HepG2 (cell line): Measurements from ENCODE around the gene ODAD4. TPM values are rescaled to one million over a fixed set of nuclear protein-coding genes. Genes with fewer than 3 reads are reported as not detected.

Experiments used
- ATAC-seq: fragments of 200-7000 bp; cut with Tn5 transposase; 3 replicates; pipeline ENCODE4 v1.9.1; 2020; ENCODE audit warnings: mild to moderate bottlenecking, moderate library complexity
- BruUV-seq: library from RNA; stranded (reverse); fragments of 400-500 nt; replicated peaks from 2 replicates; lab custom pipeline; 2021; lab: Mats Ljungman, UMichigan
- CTCF ChIA-PET: fragments of 300-600 bp; formaldehyde crosslinking; extraction: SDS; loops from one replicate; lab custom pipeline; 2021; ENCODE audit warnings: low total read pairs, inconsistent platforms, low intra/inter-chr PET ratio; lab: Yijun Ruan, JAX
- POLR2A ChIA-PET: fragments of 350-600 bp; sonication (Branson Sonifier 250); formaldehyde crosslinking; loops from one replicate; lab custom pipeline; 2020; ENCODE audit warnings: antibody characterized with exemption, inconsistent platforms; lab: Yijun Ruan, JAX
- DNase-seq: peaks from one replicate; pipeline ENCODE4 v3.0.0-alpha.2; 2015; ENCODE audit warnings: low spot score
- FAIRE-seq: peaks from 3 replicates; lab custom pipeline; 2011; peaks lifted over from hg19 to GRCh38; lab: Jason Lieb, UNC
- H2AFZ ChIP-seq: one replicate; pipeline ENCODE4 v1.6.1; 2011; ENCODE audit warnings: low read length, inconsistent platforms
- H3K27ac ChIP-seq: fragments of 300-600 bp; 3 replicates; pipeline ENCODE4 v1.8.0; 2011; ENCODE audit warnings: mixed run types, mild to moderate bottlenecking, mixed read lengths, low read length, inconsistent platforms; ENCODE audit not compliant: insufficient read depth; ENCODE audit errors: extremely low read length
- H3K27me3 ChIP-seq, 2 experiments: fragments of 200-600 bp in 1 of 2; 2 replicates in 1 of 2; 3 replicates in 1 of 2; pipeline versions ENCODE4 v1.6.0 to v1.8.0; 2011; ENCODE audit warnings: low read length in 2 of 2, mild to moderate bottlenecking in 2 of 2, moderate library complexity in 2 of 2, inconsistent platforms in 1 of 2; ENCODE audit not compliant: insufficient read depth in 2 of 2, control insufficient read depth in 1 of 2
- H3K36me3 ChIP-seq, 2 experiments: fragments of 200-600 bp in 1 of 2; replicated peaks in 1 of 2; 2 replicates in 1 of 2; 3 replicates in 1 of 2; pipeline versions ENCODE4 v1.5.1 to v1.8.0; 2011; ENCODE audit warnings: low read length in 2 of 2, inconsistent platforms in 1 of 2; ENCODE audit not compliant: insufficient read depth in 2 of 2, control insufficient read depth in 1 of 2
- H3K4me1 ChIP-seq: 2 replicates; pipeline ENCODE4 v1.5.1; 2012; ENCODE audit warnings: low read length, inconsistent platforms; ENCODE audit not compliant: insufficient read depth
- H3K4me2 ChIP-seq: 2 replicates; pipeline ENCODE4 v1.6.0; 2011; ENCODE audit warnings: low read depth, low read length, inconsistent platforms
- H3K4me3 ChIP-seq, 3 experiments: fragments of 200-600 bp in 1 of 3; sonication (generic), shearing (Covaris generic) in 1 of 3; replicated peaks in 1 of 3; 2 replicates each; pipeline ENCODE4 v1.5.1; 2011 to 2016; ENCODE audit warnings: low read length in 3 of 3, inconsistent platforms in 2 of 3, low read depth in 2 of 3, mild to moderate bottlenecking in 2 of 3, control low read depth in 1 of 3, mixed read lengths in 1 of 3; ENCODE audit not compliant: insufficient read depth in 1 of 3
- H3K79me2 ChIP-seq: one replicate; pipeline ENCODE4 v1.6.1; 2011; ENCODE audit warnings: low read length, inconsistent platforms; ENCODE audit not compliant: insufficient read depth
- H3K9ac ChIP-seq: 2 replicates; pipeline ENCODE4 v1.6.0; 2011; ENCODE audit warnings: mild to moderate bottlenecking, low read depth, low read length, inconsistent platforms; ENCODE audit not compliant: insufficient read depth
- H3K9me3 ChIP-seq: 2 replicates; pipeline ENCODE4 v1.5.1; 2012; ENCODE audit warnings: mild to moderate bottlenecking, low read length
- H4K20me1 ChIP-seq: 2 replicates; pipeline ENCODE4 v1.6.0; 2011; ENCODE audit warnings: inconsistent platforms, mild to moderate bottlenecking, low read length, moderate library complexity; ENCODE audit not compliant: insufficient read depth
- HMG20B ChIP-seq: conservative IDR thresholded peaks from 2 replicates; pipeline ENCODE4 v1.6.1; 2016; ENCODE audit warnings: missing genetic modification reagents, missing compliant biosample characterization
- MYNN ChIP-seq: sonication (generic); formaldehyde crosslinking; IDR thresholded peaks from 2 replicates; pipeline ENCODE4 v1.4.0; 2020; ENCODE audit warnings: mild to moderate bottlenecking, low read depth, missing genetic modification reagents
- NFATC3 ChIP-seq: sonication (generic); formaldehyde crosslinking; IDR thresholded peaks from 2 replicates; pipeline ENCODE4 v1.5.1; 2020; ENCODE audit warnings: mild to moderate bottlenecking, missing genetic modification reagents
- NFKB2 ChIP-seq: sonication (generic); formaldehyde crosslinking; IDR thresholded peaks from 2 replicates; pipeline ENCODE4 v1.4.0; 2020; ENCODE audit warnings: missing genetic modification reagents, borderline replicate concordance
- PHF5A ChIP-seq: IDR thresholded peaks from one replicate; pipeline ENCODE4 v1.6.1; 2018; ENCODE audit warnings: low read depth, missing genetic modification reagents; ENCODE audit not compliant: unreplicated experiment
- SP4 ChIP-seq: sonication (generic); formaldehyde crosslinking; IDR thresholded peaks from 2 replicates; pipeline ENCODE4 v1.8.1; 2023; ENCODE audit warnings: mild to moderate bottlenecking, missing genetic modification reagents
- STAG1 ChIP-seq: sonication (generic); formaldehyde crosslinking; IDR thresholded peaks from 2 replicates; pipeline ENCODE4 v1.4.0; 2020; ENCODE audit warnings: missing genetic modification reagents
- SUZ12 ChIP-seq: fragments of 150-350 bp; IDR thresholded peaks from 2 replicates; pipeline ENCODE4 v1.6.1; 2014; ENCODE audit warnings: low read depth, low read length
- TBX2 ChIP-seq: sonication (generic); formaldehyde crosslinking; IDR thresholded peaks from 2 replicates; pipeline ENCODE4 v1.5.0; 2020; ENCODE audit warnings: missing genetic modification reagents, mild to moderate bottlenecking, borderline replicate concordance
- U2AF1 ChIP-seq: fragments of 200-400 bp; formaldehyde crosslinking; optimal IDR thresholded peaks from 2 replicates; pipeline ENCODE3; 2017; ENCODE audit warnings: mild to moderate bottlenecking, low read depth, low read length
- ZBED4 ChIP-seq: sonication (generic); formaldehyde crosslinking; IDR thresholded peaks from 2 replicates; pipeline ENCODE4 v1.4.0; 2020; ENCODE audit warnings: missing genetic modification reagents, borderline replicate concordance
- ZBTB46 ChIP-seq: sonication (generic); formaldehyde crosslinking; IDR thresholded peaks from 2 replicates; pipeline ENCODE4 v1.4.0; 2020; ENCODE audit warnings: mild to moderate bottlenecking, missing genetic modification reagents, borderline replicate concordance
- ZNF101 ChIP-seq: sonication (generic); formaldehyde crosslinking; IDR thresholded peaks from 2 replicates; pipeline ENCODE4 v1.4.0; 2020; ENCODE audit warnings: mild to moderate bottlenecking, low read depth, missing genetic modification reagents, borderline replicate concordance
- ZNF121 ChIP-seq: sonication (generic); formaldehyde crosslinking; IDR thresholded peaks from 2 replicates; pipeline ENCODE4 v1.5.0; 2020; ENCODE audit warnings: mild to moderate bottlenecking, missing genetic modification reagents
- ZNF790 ChIP-seq: sonication (generic); formaldehyde crosslinking; IDR thresholded peaks from 2 replicates; pipeline ENCODE4 v1.8.0; 2022; ENCODE audit warnings: missing genetic modification reagents, mild to moderate bottlenecking, borderline replicate concordance
- ZNF839 ChIP-seq: sonication (generic); formaldehyde crosslinking; IDR thresholded peaks from 2 replicates; pipeline ENCODE4 v1.4.0; 2020; ENCODE audit warnings: missing genetic modification reagents, mild to moderate bottlenecking, borderline replicate concordance
- ZSCAN30 ChIP-seq: sonication (generic); formaldehyde crosslinking; IDR thresholded peaks from 2 replicates; pipeline ENCODE4 v1.5.0; 2020; ENCODE audit warnings: mild to moderate bottlenecking, missing genetic modification reagents
- WGBS: methylation state at CpG from one replicate; pipeline ENCODE4 v1.1.6; 2017; ENCODE audit warnings: low lambda C conversion rate; 5-methylcytosine and 5-hydroxymethylcytosine counted together
- in situ Hi-C: cut with HindIII; loops from 2 replicates; pipeline ENCODE4 v1.10.0; 2017; ENCODE audit warnings: low pct_unique_long_range_greater_than_20kb; ENCODE audit not compliant: extremely low pct_ligation_motif_present
- intact Hi-C: fragments of 100-400 bp; cut with micrococcal nuclease; formaldehyde crosslinking; loops from one replicate; pipeline ENCODE4 v1.10.0; 2022; ENCODE audit not compliant: unreplicated experiment
- polyA plus RNA-seq, 8 experiments: library from polyadenylated mRNA; depleted of rRNA in 3 of 8; stranded (reverse) in 7 of 8; unstranded in 1 of 8; fragments of >200 nt; fragmentation: Illumina TruSeq in 4 of 8; extraction: Trizol in 4 of 8; gene quantifications; 2 replicates each; pipeline versions ENCODE4 v1.2.1 to v1.2.3, GENCODE V29; 2011 to 2016; ENCODE audit warnings: low read depth in 4 of 8, missing spikeins in 1 of 8, mixed read lengths in 1 of 8; ENCODE audit not compliant: insufficient read depth in 1 of 8
- total RNA-seq, 5 experiments: library from RNA; depleted of rRNA; stranded (reverse); fragments of >200 nt; fragmentation: Illumina TruSeq; extraction: Trizol; gene quantifications; 2 replicates each; pipeline ENCODE4 v1.2.3, GENCODE V29; 2016; ENCODE audit warnings: low read depth in 1 of 5

Gene ODAD4
- total and polyA plus RNA-seq, 2 of the 13 experiments (the other 11 are each of a cell fraction or from before 2014, with no cell fraction given) = 0.48 to 0.53 TPM

GRCh38 chr17:41965694-41966462, 35.5 kb downstream of the ODAD4 start:
- WGBS = 5% methylated on average over 17 of the region's 18 CpGs
- BruUV-seq = no TSS peak
- peak; percentile 77 for ATAC-seq
- no peak for TF ChIP-seq ZNF790 (CRISPR knock-in tag)
- TF ChIP-seq PHF5A (CRISPR knock-in tag) = no peak
- no peak for TF ChIP-seq HMG20B (CRISPR knock-in tag)
- TF ChIP-seq ZNF121 (CRISPR knock-in tag) = peak; percentile 3; the same call in 1 of the 2 replicates
- TF ChIP-seq ZBED4 (CRISPR knock-in tag) = no peak
- peak; percentile 89 for TF ChIP-seq TBX2
- no peak; the same call in 1 of the 2 replicates for TF ChIP-seq ZNF839
- TF ChIP-seq SP4 = peak; percentile 13; the same call in 1 of the 2 replicates
- TF ChIP-seq ZSCAN30 = no peak
- no peak for TF ChIP-seq SUZ12
- TF ChIP-seq NFATC3 = no peak; the same call in 1 of the 2 replicates
- TF ChIP-seq ZBTB46 (CRISPR knock-in tag) = no peak
- TF ChIP-seq NFKB2 = 0 out of 2 replicates have a peak, but pooled peaks have one; percentile 50
- TF ChIP-seq STAG1 (CRISPR knock-in tag) = peak; percentile 21; the same call in 1 of the 2 replicates
- TF ChIP-seq MYNN (CRISPR knock-in tag) = 0 out of 2 replicates have a peak, but pooled peaks have one; percentile 72
- TF ChIP-seq ZNF101 (CRISPR knock-in tag) = no peak
- TF ChIP-seq U2AF1 = no peak

More at GRCh38 chr17:41965694-41966462, 35.5 kb downstream of the ODAD4 start:
- DNase-seq = peak; percentile 88
- in situ Hi-C loops (loop anchor here (5.0 kb wide), 1 partner anchor 51 kb away; the partner anchor contains the start of gene DNAJC7), intact Hi-C loops (no loop called here)
- H2AFZ ChIP-seq = no peak overlapping the region
- H3K36me3 ChIP-seq = peaks cover 7 to 21% of the 10 kb centered on the region in 2 experiments
- H3K27ac ChIP-seq = peak overlapping the region; percentile 58
- H3K27me3 ChIP-seq = peaks cover 3 to 18% of the 10 kb centered on the region in 2 experiments; a peak in 4 of 5 replicates
- POLR2A ChIA-PET = interaction anchor here (0.6 to 9.0 kb wide), 36 partner anchors 8 to 1929 kb away, joined by 3 to 180 read pairs (median 4); partner anchors contain the start of genes ACLY, DHX58, DNAJC7 and JUP
- peak; percentile 98 for FAIRE-seq
- H3K9me3 ChIP-seq = no peaks in the 10 kb centered on the region
- H3K4me1 ChIP-seq = peaks cover 73% of the 10 kb centered on the region
- peak overlapping the region; percentile 92 to 96 (median 93) for H3K4me3 ChIP-seq
- peaks cover 38% of the 10 kb centered on the region for H3K79me2 ChIP-seq
- CTCF ChIA-PET = interaction anchor here (1.2 kb wide), 1 partner anchor 63 kb away, joined by 3 read pairs; no protein-coding TSS in a partner anchor
- H3K9ac ChIP-seq = peak overlapping the region; percentile 98
- peaks cover 4% of the 10 kb centered on the region; the same call in 1 of the 2 replicates for H4K20me1 ChIP-seq
- H3K4me2 ChIP-seq = peak overlapping the region; percentile 100
